Esophagus squamous epithelium (tissue), 4 donors: ENCODE measurements around the gene TBCK.

Experiments used
- CTCF ChIP-seq, 6 experiments: fragments of 450-650 bp in 4 of 6; fragments of 200-600 bp in 2 of 6; sonication (generic) in 2 of 6; IDR thresholded peaks; one replicate each; pipeline ENCODE4 v1.5.1; 2016 to 2019; ENCODE audit warnings: antibody characterized with exemption in 6 of 6, mild to moderate bottlenecking in 4 of 6, moderate library complexity in 4 of 6
- POLR2A ChIP-seq, 4 donors: fragments of 450-650 bp; IDR thresholded peaks; one replicate each; pipeline ENCODE4 v1.6.1; 2017; ENCODE audit warnings: antibody characterized with exemption in 4 of 4, mild to moderate bottlenecking in 4 of 4, moderate library complexity in 3 of 4

GRCh38 chr4:106269711-106270110 lies 46.3 kb downstream of the TBCK start:
- no peak for TF ChIP-seq POLR2A (IDR thresholded peaks at IDR 0.05)
- no peak for TF ChIP-seq CTCF (IDR thresholded peaks at IDR 0.05)
